Stomach (tissue), 9 donors: ENCODE data around the gene POTEF. TPM values are rescaled to one million over a fixed set of nuclear protein-coding genes. Genes with fewer than 3 reads are reported as not detected.
A peak's percentile ranks its signal among the peaks of the same experiment; 100 is the strongest.
"Not testable (repeated sequence)": the region's sequence is repeated elsewhere in the genome, so short reads cannot be mapped to it uniquely, and the experiment has no call there.

Experiments used
- DNase-seq, 2 donors: peaks; one replicate each; pipeline versions ENCODE4 v3.0.0 to v3.0.0-alpha.2; 2013 to 2019
- H3K27ac ChIP-seq, 5 donors: fragments of 200-600 bp in 4 of 5; sonication (generic) in 4 of 5; one replicate each; pipeline ENCODE4 v1.5.1; 2013 to 2019; ENCODE audit warnings: mild to moderate bottlenecking in 1 of 5, moderate library complexity in 1 of 5
- H3K27me3 ChIP-seq, 3 donors: fragments of 200-600 bp; sonication (generic); one replicate each; pipeline ENCODE4 v1.5.1; 2017 to 2019; ENCODE audit warnings: mixed run types in 1 of 3
- H3K36me3 ChIP-seq, 4 donors: fragments of 200-600 bp; sonication (generic); 1 replicate in 3 of 4; 2 replicates in 1 of 4; pipeline ENCODE4 v1.5.1; 2016 to 2019
- H3K4me1 ChIP-seq, 4 donors: fragments of 200-600 bp; sonication (generic); one replicate each; pipeline ENCODE4 v1.5.1; 2016 to 2019
- H3K4me3 ChIP-seq, 4 donors: fragments of 200-600 bp; sonication (generic) in 3 of 4; one replicate each; pipeline ENCODE4 v1.5.1; 2016 to 2019; ENCODE audit warnings: mild to moderate bottlenecking in 1 of 4
- H3K9me3 ChIP-seq, 4 donors: fragments of 200-600 bp; sonication (generic); one replicate each; pipeline ENCODE4 v1.5.1; 2016 to 2019
- WGBS, 5 donors: extraction: QIAGEN DNeasy Blood & Tissue Kit in 3 of 5; methylation state at CpG; one replicate each; pipeline versions ENCODE4 v1.1.5 to v1.1.7; 2013 to 2018; 5-methylcytosine and 5-hydroxymethylcytosine counted together
- intact Hi-C: fragments of 100-400 bp; cut with DNase I; formaldehyde crosslinking; loops from one replicate; pipeline ENCODE4 v1.15.1; 2023; ENCODE audit warnings: low total_unique reads
- polyA plus RNA-seq, 3 donors: library from polyadenylated mRNA; stranded (reverse); fragments of 200-250 nt; gene quantifications; one replicate each; pipeline ENCODE4 v1.2.3, GENCODE V29; 2013
- small RNA-seq, 4 donors: library from RNA; depleted of rRNA; stranded (forward); fragments of <200 nt; gene quantifications; one replicate each; pipeline ENCODE3, GENCODE V24; 2016
- total RNA-seq, 5 donors: library from RNA; depleted of rRNA; stranded (reverse); fragments of >200 nt; gene quantifications; one replicate each; pipeline versions ENCODE4 v1.1.0 to v1.2.3, GENCODE V29; 2014 to 2016
- donor health status: healthy with polysubstance abuse.
- donor health status: Bipolar disorder and iron deficiency.
- donor health status: healthy.

POTEF gene
- total and polyA plus RNA-seq, 8 donors = 0.18 TPM; not detected in 7

DNA sequence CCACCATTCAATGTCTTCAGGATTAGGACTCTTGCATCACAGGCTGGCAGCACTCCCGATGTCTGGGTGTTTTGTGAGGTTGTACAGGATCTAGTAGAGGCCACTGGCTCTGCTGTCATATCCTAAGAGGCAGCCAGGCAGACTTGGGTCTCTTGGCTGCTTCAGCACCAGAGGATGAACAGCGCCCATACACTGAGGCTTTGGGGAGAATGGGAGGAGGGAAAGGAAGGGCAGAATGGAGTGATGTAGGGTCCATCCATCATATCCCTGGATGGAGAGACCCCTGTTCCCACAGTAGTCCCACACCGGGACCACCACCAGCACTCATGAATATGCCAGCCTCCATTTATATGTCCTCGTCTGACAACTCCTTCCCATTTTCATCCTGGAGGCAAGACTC, 80.6 kb downstream of the POTEF start:
- WGBS, 5 donors = 25 to 54% (median 41%) methylated on average over 1 of the region's 4 CpGs; no CpG with 5 or more reads in 1 of the 5 donors
- H3K27ac ChIP-seq, H3K36me3 ChIP-seq, H3K4me3 ChIP-seq, H3K9me3 ChIP-seq, H3K27me3 ChIP-seq, H3K4me1 ChIP-seq, DNase-seq, intact Hi-C loops: not testable (repeated sequence)

DNA sequence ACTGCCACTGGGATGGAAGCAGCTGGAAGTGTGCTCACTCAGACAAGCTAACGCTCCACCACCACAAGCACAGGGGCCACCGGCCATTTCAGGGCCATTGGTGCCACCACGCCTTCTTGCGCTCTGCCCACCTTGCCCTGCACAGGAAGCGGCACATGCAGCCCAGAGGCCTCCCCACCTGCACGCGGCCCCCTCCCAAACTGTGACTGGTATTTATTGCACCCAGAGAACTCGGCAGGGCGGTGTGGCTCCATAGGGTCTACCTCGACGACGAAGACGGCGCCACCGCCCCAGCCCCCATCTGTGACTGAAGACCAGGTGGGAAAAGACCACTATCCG, 90.8 kb downstream of the POTEF start:
- H3K9me3 ChIP-seq, DNase-seq, intact Hi-C loops, H3K4me3 ChIP-seq, H3K27ac ChIP-seq, H3K4me1 ChIP-seq, H3K36me3 ChIP-seq: not testable (repeated sequence)
- peaks cover 0 to 17% (median 0%) of the 10 kb centered on the region in 3 donors for H3K27me3 ChIP-seq
- 81 to 100% (median 93%) methylated on average over 4 to 16 of the region's 16 CpGs for WGBS, 5 donors

DNA sequence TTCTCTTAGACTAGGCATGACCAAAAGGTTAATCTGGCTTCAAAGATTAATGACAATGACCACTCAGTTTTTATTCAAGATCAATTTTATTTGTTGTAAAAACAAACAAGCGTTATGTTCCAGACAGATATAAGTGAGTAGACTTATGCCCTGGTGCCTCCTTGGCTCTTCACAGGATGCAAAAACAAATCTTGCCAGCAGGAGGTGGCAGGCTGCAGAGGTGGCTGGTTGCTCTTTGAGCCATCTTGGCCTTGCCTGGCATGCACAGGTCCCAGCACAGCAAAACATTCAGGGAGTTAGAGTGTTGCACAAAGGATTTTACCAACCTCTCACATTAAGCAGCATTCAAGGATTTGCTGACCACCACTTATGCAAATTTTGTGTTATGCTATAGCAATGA, 103.1 kb downstream of the POTEF start:
- intact Hi-C loops, H3K27me3 ChIP-seq, H3K9me3 ChIP-seq, H3K27ac ChIP-seq, H3K4me1 ChIP-seq, H3K36me3 ChIP-seq, H3K4me3 ChIP-seq: not testable (repeated sequence)
- 61 to 76% (median 73%) methylated on average over 1 of the region's 1 CpG for WGBS, 5 donors
- DNase-seq = peak in 1 of 2 donors; percentile 1

Small RNA genes lying within 50 kb of the gene (small RNA-seq; reads per million reads assigned to genes)
- gene AC018865.2 (0 reads per million in 4 donors), gene RNU6-1049P (0 reads per million in 4 donors)

Other genes with a start within 250 kb of the POTEF start
- under 1 TPM in 1 of 5 donors, not detected in 4; 0.18 TPM for gene RAB6C, start 149.6 kb downstream of the POTEF start, total RNA-seq
- not detected for gene RAB6C, start 149.6 kb downstream of the POTEF start, polyA plus RNA-seq
- 1 to 10 TPM in 3 of 5 donors, under 1 TPM in 1, not detected in 1; 0.89 to 2.4 (median 1.1) TPM for gene CCDC74B, start 15.9 kb upstream of the POTEF start, total RNA-seq
- 1 to 10 TPM; 2.0 to 2.9 (median 2.4) TPM for gene CCDC74B, start 15.9 kb upstream of the POTEF start, polyA plus RNA-seq
- gene SMPD4, start 52.4 kb upstream of the POTEF start, total RNA-seq = 100 to 1,000 TPM in 1 of 5 donors, 10 to 100 TPM in 4; 11.4 to 109 (median 36.8) TPM
- 10 to 100 TPM; 16.2 to 35.8 (median 19.8) TPM for gene SMPD4, start 52.4 kb upstream of the POTEF start, polyA plus RNA-seq
- 100 to 1,000 TPM in 2 of 5 donors, 10 to 100 TPM in 3; 52.3 to 521 (median 87.5) TPM for gene MZT2B, start 53.0 kb upstream of the POTEF start, total RNA-seq
- gene MZT2B, start 53.0 kb upstream of the POTEF start, polyA plus RNA-seq = 100 to 1,000 TPM; 288 to 357 (median 354) TPM
- not detected for gene TUBA3E, start 69.2 kb upstream of the POTEF start, total RNA-seq
- gene TUBA3E, start 69.2 kb upstream of the POTEF start, polyA plus RNA-seq = not detected
- gene IMP4, start 213.7 kb upstream of the POTEF start, total RNA-seq = 10 to 100 TPM; 14.2 to 88.7 (median 43.7) TPM
- 100 to 1,000 TPM in 1 of 3 donors, 10 to 100 TPM in 2; 84.4 to 128 (median 85.5) TPM for gene IMP4, start 213.7 kb upstream of the POTEF start, polyA plus RNA-seq
- 100 to 1,000 TPM in 2 of 5 donors, 10 to 100 TPM in 3; 38.6 to 177 (median 92.6) TPM for gene PTPN18, start 226.8 kb upstream of the POTEF start, total RNA-seq
- gene PTPN18, start 226.8 kb upstream of the POTEF start, polyA plus RNA-seq = 10 to 100 TPM; 37.0 to 54.3 (median 42.8) TPM